GDM1 (cell line): Measurements from ENCODE around the gene GMIP.
A peak's percentile ranks its signal among the peaks of the same experiment; 100 is the strongest.
"Not testable (repeated sequence)": the region's sequence is repeated elsewhere in the genome, so short reads cannot be mapped to it uniquely, and the experiment has no call there.

Source experiments
- DNase-seq: peaks from one replicate; lab custom pipeline; 2025; lab: John Stamatoyannopoulos, UW

GMIP gene

DNA sequence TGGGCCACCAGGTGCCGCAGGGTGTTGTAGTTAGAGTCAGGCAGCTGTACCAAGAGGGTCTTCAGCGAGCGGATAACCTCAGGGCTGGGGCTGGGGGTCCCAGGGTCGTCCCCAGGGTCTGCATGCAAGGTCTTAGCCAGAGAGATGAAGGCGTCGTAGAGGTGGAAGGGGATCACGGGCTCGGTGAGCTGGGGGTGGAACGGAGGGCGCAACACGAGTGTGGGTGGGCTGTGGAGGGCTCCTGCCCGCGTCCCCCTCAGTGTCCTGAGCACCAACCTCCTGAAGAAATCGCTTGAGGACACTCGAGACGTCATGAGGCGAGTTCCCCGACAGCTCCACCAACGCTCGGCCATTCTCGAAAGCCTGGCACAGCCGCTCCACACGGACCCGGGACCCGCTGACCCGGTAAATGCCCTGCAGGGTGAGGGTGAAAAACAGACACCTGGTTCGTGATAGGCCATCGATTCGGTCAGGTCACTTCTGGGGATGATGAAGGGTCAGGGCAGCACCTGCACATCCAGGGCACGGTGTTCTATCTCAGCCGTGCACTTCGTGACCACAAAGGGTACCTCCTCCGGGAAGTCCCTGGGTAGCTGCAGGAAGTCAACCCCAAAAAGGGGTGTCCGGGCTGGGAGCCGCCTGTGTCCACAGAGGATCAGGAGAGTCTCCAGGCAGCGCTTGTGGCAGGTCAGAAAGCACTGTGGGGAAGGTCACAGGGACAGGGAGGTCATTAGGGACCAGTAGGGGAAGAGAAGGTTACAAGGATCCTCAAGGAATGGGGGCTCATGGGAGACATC, 8.7 kb downstream of the GMIP start:
- DNase-seq, result no peak

DNA sequence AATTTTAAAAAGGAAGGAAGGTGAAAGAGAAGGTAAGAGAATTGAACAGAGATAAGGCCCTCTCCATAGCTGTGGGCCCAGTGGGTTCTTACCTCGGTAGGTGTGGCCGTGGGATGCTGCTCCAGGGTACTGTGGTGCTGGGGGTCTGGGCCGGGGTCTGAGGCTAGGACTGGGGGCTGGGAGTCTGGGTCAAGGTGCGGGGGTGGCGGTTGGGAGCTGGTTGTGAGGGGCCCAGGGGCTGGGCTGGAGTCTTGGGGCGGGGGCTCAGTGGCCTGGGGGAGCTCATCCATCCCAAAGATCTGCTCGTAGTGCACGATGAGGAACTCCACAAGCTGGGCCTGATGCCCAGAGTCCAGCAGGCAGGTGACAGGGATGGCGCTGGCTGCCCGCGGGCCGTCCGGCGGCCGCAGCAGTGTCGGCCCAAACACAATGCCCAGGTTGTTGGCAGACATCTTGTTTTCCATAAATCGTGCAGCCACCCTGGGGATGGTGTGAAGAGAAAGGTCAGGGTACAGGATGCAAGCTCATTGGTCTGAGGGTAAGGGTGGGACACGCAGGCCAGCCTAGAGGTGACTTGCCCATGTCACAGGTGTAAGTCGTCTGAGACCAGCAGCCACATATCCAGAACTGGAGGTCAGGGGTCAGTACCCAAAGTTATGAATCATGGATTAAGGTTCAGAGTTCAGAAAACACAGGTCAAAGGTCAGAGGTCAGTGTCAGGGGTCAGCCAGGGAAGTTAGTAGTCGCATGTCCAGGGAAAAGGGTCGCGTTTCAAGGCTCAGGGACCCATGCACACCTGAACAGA, 9.5 kb downstream of the GMIP start:
- DNase-seq, result no peak

DNA sequence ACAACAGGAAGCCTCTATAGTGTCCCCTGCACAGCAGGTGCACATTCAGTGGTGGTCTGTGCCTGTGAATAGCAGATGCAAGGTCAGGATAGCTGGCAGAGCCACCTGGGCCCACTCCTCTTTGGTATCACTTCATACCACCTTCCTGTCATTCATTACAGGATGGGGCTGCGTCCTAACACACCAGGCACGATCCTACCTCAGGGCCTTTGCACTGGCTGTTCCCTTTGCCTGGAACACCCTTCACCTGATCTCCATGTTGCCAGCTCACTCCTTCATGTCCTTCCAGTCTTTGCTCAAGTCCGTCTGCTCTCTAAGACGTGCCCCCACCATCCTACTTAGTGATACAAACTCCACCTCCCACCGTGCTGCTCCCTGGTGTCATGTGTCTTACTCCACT, 10.8 kb downstream of the GMIP start:
- no peak for DNase-seq

DNA sequence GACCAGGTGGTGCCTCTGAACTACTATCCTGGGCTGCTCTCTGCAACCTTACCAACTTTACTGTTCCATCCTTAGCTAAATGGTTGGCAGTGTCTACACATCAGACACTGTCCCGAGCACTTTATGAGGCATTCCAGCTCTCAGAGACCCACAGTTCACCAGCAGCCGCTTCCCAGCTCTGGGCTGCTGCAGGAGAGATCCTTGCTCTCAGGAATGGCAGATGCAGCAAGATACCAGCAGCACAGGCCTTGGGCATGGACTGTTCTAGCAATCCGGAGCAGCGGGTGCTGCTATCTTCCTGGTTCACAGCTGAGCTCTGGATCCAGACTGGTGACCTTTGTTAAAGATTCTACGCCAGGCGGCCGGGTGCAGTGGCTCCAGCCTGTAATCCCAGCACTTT, 12.1 kb downstream of the GMIP start:
- no peak for DNase-seq

DNA sequence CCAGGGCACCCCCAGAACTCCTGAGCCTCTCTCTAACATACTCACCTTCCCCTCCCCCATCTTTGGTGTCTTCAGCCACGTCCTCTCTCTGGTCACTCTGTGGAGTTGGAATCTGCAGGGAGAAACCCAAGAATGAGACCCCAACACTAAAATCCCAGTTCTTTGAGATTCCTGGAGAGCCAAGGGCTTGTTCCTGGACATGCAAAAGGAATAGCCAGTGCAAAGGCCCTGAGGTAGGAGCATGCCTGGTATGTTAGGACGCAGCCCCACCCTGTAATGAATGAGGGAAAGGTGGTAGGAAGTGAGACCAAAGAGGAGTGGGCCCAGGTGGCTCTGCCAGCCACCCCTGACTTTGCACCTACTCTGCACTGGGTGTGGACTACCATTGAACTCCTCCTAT, 13.0 kb downstream of the GMIP start:
- no peak for DNase-seq

DNA sequence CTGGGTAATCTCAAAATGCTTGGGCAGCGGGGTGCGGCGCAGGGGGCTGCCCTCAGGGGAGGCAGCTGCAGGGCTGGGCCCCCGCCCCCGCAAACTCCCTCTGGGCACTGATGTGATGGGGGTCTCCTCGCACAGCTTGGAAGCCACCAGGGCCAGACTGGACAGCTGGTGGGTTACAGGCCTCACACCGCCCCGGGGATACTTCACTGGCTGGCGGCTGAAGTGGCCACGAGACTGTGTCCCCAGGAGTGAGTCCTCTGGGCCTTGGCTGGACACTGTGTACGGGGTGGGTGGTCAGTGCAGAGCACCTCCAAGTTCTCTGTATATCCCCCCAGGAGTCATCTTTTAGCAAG, 13.4 kb downstream of the GMIP start:
- DNase-seq, result no peak

DNA sequence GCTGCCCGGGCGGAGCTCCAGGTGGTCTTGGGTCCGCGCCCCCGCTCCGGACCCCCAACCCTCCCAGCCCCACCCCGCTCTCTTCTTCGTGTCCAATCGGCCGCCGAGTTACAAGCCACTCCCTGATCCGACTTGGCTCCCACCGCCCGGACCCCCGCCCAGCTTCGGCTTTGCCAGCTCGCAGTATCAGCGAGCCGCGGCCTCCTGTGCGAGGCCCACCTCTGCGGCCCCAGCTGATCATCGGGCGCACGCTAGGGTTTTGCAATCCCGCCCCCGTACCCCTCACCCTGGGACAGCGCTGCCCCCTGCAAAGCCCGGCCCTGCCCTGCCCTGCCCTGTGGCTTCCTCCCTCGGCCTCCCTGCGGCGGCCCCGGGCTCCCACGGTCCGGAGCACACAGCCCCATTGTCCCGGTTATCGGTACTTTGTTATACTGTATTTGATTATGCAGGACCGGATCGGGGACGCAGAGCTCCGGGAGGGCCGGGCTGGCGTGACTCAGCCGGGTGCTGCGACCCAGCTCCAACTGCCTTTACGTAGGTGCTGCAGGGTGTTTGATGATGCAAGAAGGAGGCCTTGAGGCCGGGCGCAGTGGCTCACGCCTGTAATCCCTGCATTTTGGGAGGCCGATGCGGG, 14.8 kb downstream of the GMIP start:
- no peak for DNase-seq

DNA sequence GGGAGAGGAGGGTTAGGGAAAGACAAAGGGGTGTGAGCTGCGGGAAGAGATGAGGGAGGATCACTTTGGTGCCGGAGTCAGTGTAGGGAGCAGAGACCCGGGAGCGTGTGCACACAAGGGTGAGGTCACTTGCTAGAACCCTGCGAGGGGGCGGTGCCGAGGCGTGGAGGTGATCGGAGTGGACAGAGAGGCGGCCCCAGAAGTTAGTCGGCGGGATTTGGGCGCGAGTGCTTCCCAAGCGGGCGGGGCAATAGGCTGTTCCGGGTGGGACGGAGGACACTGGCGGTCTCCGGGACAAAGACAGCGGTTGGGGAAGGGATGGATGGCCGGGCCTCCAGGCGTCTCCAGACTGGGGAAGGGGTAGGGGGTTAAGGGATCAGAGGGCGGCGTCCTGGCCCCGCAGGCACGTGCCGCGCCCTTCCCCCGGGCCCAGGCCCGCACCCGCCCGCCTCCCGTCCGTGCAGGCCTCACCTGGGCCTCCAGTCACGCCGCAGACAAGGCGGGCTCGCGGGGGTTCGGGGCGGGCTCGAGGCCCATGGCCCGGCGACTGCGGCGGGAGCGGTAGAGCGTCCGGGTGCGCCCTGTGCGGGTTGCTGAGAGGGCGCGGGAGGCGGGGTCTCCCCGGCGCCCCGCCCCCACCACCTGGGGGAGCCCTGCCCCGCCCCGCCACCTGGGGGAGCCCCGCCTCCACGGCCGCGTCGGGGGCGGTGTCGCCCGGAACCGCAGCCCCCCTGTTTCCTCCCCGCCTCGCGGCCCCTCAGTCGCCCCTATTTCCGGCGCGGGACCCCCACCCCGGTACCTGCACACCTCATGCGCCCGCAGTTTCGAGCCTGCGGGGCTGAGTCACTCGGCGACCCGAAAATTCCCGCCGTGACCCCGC, 15.6 kb downstream of the GMIP start, which contains the start of gene LPAR2:
Gene LPAR2, minus strand, starts transcription at position 600 of the 880 bp plus-strand sequence. CDS start 945 bp downstream, outside the sequence.
- DNase-seq, result no peak

DNA sequence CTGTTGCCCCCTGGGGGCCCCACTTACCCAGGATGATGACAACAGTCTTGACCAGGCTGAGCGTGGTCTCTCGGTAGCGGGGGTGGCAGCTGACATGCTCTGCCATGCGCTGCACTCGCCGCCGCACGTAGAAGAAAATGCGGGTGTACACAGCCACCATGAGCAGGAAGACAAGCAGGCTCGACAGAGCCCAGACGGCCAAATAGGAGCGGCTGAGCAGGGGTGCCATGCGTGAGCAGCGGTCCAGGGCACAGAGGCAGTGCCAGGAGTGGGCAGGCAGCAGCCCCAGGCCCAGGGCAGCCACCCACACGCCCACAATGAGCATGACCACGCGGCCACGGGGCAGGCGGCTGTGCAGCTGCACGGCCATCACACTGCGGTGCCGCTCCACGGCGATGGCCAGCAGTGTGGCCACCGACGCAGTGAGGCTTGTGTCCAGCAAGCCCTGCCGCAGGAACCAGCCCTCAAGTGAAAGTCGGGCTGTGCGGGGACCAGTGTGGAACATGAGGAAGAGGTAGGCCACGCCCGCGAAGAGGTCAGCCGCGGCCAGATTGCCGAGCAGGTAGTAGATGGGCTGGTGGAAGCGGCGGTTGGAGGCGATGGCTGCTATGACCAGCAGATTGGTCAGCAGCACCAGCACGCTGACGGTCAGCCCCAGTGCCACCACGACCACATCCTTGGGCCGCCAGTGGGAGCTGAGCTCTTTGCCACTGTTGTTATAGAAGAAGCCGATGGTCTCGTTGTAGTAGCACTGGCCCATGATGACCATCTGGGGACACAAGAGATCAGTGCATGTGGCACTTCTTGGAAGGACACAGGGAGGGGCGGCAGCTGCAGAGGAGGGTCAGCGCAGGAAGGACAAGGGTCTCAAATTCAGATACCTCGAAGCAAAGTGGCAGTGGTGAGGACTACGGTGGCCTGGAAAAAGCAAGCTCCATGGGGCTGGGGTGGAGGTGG, 16.7 kb downstream of the GMIP start:
- no peak for DNase-seq

DNA sequence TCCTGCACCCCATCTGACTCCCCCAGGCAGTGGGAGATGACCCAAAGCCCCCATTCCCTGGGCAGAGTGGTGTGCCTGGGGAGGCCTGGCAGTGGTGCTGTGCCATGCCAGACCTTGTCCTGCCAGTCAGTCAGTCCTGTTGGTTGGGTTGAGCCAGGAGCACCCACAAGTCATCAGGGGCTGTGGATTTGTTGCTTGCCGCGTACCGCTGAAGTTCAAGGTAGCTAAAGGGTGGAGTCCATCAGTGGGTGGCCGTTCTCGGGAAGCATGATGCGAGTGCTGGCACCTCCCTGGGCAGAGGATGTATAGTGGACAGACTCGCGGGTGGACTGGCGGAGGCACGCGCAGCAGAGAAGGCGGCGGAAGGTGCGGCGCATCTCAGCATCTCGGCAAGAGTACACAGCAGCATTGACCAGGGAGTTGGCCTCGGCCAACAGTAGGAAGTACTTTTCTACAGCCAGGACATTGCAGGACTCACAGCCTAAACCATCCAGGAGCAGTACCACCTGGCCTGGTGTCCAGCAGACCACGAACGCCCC, 19.4 kb downstream of the GMIP start:
- no peak for DNase-seq

DNA sequence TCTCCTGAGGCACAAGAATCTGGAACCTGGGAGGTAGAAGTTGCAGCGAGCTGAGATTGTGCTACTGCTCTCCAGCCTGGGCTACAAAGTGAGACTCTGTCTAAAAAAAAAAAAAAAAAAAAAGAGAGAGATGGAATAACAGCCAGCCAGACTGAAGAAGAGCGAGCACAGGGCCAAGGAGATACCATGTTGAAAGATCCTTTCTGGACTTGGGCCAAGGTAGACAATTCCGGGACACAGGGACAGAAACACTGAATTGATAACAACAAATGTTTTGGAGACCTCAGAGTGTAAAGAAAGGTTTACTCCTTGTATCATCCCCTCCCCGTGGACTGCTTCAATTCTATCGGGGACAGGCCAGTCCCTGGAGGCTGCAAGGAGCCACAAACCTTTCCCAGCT, 20.1 kb downstream of the GMIP start:
- DNase-seq, result no peak

DNA sequence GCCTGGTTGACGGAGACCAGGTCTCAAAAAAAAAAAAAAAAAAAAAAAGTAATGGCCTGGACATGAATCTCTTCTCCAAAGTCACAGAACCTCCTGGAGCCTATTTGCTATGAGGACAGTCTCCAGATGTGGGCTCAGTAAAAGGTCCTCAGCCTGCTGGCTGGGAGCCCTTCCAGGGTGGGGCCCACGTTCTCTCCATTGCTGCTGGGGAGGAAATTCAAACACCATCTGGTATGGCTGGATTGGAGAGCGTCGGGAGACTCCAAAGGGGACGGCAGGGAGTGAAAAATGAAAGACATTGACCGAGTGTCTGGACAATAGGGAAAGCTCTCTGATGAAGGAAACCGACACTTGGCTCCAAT, 23.6 kb downstream of the GMIP start:
- DNase-seq, result no peak

DNA sequence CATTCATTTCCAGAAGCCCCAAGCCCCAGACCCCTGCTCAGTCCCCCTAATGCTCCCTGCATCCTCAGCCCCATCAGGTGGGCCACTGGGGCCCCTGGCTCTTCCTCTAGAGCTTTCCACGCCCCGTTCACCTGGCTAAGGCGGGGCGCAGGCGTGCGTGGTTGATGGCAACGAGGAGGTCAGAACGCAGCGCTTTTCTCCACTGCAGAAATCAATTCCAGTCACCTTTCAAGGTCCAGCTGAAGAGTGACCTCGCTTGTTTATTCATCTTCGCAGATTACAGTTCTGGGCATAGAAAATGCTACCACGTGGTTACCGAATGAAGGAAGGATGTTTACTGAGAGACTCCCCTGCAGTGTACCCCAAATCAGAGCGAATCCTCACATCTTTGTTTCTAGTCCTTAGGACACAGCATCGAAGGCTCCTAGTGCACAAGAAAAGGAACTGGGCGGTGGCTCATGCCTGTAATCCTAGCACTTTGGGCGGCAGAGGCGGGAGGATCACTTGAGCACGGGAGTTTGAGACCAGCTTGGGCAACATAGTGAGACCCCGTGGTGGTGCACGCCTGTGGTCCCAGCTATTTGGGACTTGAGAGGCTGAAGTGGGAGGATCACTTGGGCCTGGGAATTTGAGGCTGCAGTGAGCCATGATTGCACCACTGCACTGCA, 24.1 kb downstream of the GMIP start:
- DNase-seq, result no peak

DNA sequence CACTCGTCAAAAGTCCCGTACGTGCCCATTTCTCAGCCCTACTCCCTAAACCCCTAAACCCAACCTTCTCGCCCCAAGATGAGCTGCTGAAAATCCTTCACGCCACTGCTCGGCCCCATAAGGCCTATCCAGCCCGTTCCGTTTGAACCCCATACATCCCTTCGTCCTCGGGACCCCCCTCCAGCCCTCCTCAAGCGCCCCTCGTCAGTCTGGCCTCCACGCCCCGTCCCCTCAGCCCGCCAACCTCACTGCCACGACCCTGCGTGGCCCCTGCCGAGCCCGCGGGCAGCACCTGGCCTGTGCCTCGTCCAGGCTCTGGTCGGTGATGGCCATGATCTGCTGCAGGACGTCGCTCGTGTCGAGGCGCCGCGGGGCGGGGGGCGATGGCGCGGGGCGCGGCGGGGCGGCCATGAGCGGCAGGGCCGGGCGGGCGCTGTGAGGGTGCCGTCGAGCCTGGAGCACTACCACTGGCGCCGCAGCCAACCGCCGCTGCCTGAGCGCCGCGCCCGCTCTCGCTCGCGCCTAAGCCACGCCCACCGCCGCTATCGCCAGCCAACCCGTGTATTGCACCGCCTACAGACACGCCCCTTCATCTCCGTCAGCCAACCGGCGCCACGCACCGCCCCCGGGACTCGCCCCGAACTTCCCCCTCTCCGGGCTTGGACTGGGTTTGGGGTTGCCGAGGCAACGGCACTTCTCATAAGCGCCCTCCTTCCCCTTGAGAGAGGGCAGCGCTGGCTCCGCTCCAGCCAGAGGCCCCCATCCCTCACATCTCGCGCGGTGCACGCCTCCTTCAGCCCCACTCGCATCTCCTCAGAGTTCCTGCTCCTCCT, 25.0 kb downstream of the GMIP start, which contains the start of gene PBX4:
Gene PBX4, minus strand, starts transcription at position 469 of the 833 bp plus-strand sequence. Its CDS starts 58 bp downstream, at position 411.
- DNase-seq, result peak; percentile 95

DNA sequence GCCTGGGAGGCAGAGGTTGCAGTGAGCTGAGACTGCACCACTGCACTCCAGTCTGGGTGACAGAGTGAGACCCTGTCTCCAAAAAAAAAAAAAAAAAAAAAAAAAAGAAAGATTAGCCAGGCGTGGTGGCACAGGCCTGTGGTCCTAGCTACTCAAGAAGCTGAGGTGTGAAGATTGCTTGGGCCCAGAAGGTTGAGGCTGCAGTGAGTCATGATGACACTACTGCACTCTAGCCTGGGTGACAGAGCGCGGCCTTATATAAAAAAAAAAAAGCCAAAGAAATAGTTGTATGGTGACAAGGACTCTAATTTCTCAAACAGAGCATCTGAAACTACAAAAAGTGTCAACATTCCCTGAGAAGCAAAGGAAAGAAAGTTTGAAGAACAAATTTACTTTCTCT, 28.4 kb downstream of the GMIP start:
- DNase-seq, result no peak

DNA sequence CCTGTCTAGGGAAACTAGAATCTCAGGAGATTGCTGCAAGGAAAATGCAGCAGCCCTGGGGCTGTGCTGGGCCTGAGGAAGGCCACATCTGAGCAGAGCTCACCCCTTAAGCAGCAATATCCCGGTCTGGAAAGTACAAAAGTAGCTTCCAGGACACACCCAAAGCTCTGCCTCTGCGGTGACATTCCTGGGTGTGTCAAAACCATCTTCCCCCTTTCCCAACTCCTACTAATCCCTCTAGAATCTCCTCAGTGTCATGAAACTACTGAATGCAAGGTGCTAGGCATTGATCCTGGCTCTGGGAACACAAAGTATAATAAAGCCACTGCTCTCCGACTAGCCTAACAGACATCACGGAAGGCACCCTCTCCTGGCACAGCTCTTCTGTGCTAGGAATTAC, 30.0 kb downstream of the GMIP start:
- no peak for DNase-seq

DNA sequence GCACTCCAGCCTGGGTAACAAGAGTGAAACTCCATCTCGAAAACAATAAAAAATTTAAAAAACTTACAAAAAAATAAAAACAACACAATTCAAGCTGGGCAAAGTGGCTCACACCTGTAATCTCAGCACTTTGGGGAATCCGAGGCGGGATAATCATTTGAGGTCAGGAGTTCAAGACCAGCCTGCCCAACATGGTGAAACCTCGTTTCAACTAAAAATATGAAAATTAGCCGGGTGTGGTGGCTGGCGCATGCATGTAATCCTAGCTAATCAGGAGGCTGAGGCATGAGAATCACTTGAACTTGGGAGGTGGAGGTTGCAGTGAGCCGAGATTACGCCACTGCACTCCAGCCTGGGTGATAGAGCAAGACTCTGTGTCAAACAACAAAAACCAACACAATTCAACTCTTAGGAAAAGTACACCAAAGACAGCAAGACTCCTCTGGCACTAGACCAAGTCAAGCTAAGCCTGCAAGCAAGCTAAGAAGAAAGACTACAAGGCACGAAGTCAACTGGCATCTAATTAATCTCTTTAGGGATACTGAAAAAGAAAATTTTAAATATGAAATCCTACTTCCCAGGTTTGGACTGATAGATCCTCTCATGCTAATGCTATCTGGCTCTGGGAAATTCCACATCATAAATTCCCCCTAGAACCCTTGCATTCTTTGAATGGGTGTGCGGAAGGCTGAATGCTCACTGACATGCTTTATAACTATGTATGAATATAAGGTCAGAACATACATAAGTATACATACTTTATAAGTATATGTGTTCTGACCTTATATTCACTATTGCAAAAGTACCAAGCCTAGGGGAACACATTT, 32.9 kb downstream of the GMIP start:
- DNase-seq, result no peak

DNA sequence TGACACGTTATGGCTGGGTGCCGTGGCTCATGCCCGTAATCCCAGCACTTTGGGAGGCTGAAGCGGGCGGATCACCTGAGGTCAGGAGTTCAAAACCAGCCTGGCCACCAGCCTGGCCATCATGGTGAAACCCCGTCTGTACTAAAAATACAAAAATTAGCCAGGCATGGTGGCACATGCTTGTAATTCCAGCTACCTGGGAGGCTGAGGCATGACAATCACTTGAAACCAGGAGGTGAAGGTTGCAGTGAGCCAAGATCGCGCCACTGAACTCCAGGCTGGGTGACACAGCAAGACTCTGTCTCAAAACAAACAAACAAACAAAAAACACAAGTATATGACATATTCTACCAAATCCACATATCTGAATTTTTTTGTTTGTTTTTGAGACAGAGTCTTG, 36.8 kb downstream of the GMIP start:
- DNase-seq, result not testable (repeated sequence)
